SK-MEL-5 (cell line): Measurements from ENCODE around the gene FANCI. TPM values are rescaled to one million over a fixed set of nuclear protein-coding genes. Genes with fewer than 3 reads are reported as not detected.
A peak's percentile ranks its signal among the peaks of the same experiment; 100 is the strongest.

Source experiments
- DNase-seq: peaks from one replicate; pipeline ENCODE4 v3.0.0-alpha.2; 2016; ENCODE audit warnings: low read depth, low spot score
- in situ Hi-C: cut with HindIII; loops from 2 replicates; pipeline ENCODE4 v1.10.0; 2016; ENCODE audit warnings: low sequenced_read_pairs, high pct_unique_total_duplicates, low pct_unique_long_range_greater_than_20kb
- total RNA-seq: library from RNA; depleted of rRNA; stranded (reverse); fragments of >200 nt; shearing (Covaris generic); gene quantifications from 2 replicates; pipeline ENCODE4 v1.2.3, GENCODE V29; 2014

FANCI gene
- total RNA-seq, 1 experiment from 2014 or later, result 64.5 TPM

GRCh38 chr15:89322822-89323221, 79.0 kb downstream of the FANCI start:
- in situ Hi-C loops, result no loop called here

DNA sequence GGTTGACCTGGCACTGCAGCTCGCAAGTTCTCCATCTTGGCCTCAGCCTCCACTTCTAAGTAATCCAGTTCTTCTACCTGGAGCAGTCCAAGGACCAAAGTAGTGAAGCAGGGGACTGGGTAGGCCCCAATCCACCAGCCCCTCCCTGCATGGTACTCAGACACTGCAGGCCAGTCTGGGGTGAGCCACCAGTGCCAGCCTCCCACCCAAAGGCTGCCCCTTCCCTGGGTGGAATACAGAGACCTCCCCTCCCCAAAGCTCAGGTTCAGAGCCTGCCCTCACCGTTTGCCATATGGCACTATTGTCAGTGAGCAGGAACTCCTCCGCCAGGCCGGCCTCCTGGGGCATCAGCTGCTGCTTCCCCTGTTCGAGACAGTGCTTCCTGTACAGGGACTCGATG, 80.0 kb downstream of the FANCI start:
- in situ Hi-C loops, result no loop called here
- no peak for DNase-seq

More at GRCh38 chr15:89322822-89323221, 79.0 kb downstream of the FANCI start:
- DNase-seq, result no peak

GRCh38 chr15:89325039-89325803, 81.4 kb downstream of the FANCI start:
- in situ Hi-C loops, result no loop called here

GRCh38 chr15:89326316-89326715, 82.5 kb downstream of the FANCI start:
- in situ Hi-C loops, result no loop called here
- no peak for DNase-seq

More at GRCh38 chr15:89325039-89325803, 81.4 kb downstream of the FANCI start:
- DNase-seq, result no peak

DNA sequence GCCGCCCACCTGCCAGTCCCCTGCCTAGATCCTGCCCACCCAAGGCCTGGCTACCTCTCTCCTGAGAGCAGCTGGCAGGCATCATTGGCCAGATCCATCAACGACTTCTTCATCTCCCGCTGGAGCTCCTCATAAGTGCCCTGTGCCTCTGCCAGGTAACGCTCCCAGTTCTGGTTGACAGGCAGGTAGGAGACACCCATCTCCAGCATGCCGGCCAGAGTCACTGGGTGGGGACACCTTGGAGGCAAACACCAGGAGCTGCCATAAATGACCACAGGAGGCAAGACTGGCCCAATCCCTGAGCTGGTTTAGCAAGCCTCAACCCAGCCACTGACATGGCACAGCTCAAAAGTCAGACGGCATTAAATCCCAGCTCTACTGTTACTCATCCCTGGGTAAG, 83.3 kb downstream of the FANCI start:
- DNase-seq, result no peak
- in situ Hi-C loops, result no loop called here

GRCh38 chr15:89328398-89329254, 84.8 kb downstream of the FANCI start:
- in situ Hi-C loops, result no loop called here
- DNase-seq, result no peak

- in situ Hi-C loops, result no loop called here
- DNase-seq, result no peak
These were observed 85.7 kb downstream of the FANCI start for GRCh38 chr15:89329329-89330084.

DNA sequence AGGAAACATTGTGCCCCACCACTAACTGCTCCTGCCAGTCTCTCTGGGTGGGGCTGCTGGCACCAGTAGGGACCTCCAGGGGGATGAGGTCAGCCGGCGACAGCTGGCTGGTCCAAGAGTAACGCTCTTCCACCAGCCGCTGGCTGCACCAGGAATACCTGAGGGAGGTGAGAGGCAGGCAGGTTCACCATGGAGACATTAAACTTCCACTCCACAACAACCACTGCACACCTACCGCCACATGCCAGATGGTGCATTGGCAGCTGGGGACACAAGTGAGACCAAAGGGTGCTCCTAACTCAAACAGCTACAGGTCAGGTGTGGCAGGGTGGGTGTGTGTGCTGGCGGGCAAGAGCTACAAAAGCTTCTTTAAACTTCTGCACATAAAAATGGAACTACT, 86.3 kb downstream of the FANCI start:
- no peak for DNase-seq
- in situ Hi-C loops, result no loop called here

- no peak for DNase-seq
- in situ Hi-C loops, result no loop called here
These were observed 87.3 kb downstream of the FANCI start for GRCh38 chr15:89330881-89331595.

DNA sequence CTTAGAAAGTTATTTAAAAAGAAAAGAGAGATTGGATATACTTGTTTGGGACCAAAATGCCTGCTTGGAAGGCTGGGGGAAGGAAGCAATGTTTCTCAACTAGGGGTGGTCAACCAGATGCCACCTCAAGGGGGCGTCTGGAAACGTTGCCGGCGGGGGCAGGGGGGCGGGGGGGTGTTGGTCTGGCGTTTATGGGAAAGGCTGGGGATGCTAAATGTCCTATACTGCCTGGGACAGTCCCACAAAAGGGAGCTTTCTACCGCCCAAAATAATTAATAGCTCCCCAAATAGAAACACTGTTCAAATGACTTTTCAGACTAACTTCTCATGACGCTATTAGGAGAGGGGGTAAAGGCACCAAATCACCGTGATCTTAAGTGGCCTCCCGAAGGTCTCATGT, 88.7 kb downstream of the FANCI start:
- in situ Hi-C loops, result no loop called here
- peak; percentile 52 for DNase-seq

GRCh38 chr15:89333011-89333860, 89.5 kb downstream of the FANCI start:
- in situ Hi-C loops, result no loop called here
- DNase-seq, result no peak

DNA sequence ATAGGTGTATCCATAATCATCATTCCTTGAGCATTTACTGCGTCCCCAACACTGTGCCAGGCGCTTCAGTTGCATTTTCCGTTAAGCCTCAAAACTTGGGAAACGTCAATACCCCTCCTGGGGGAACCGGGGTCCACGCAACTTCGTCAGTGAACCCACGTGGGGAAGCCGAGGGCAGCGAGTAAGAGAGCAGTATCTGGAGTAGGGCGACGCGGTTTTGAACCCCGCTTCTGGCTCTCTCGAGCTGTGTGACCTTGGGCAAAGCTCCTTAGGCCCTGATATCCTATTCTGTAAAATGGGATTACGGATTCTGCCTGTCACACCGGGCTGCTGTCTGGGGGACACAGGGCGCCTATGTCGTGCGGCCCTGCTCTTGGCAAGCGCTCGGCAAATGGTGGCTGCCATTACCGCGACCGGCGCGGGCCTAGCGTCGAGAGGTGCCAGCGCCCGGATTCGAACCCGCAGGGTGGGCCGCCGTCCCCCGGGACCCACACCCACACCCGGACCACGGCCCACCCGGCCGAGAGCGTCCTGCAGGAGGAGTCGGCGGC, 90.3 kb downstream of the FANCI start:
- no peak for DNase-seq
- in situ Hi-C loops, result no loop called here

DNA sequence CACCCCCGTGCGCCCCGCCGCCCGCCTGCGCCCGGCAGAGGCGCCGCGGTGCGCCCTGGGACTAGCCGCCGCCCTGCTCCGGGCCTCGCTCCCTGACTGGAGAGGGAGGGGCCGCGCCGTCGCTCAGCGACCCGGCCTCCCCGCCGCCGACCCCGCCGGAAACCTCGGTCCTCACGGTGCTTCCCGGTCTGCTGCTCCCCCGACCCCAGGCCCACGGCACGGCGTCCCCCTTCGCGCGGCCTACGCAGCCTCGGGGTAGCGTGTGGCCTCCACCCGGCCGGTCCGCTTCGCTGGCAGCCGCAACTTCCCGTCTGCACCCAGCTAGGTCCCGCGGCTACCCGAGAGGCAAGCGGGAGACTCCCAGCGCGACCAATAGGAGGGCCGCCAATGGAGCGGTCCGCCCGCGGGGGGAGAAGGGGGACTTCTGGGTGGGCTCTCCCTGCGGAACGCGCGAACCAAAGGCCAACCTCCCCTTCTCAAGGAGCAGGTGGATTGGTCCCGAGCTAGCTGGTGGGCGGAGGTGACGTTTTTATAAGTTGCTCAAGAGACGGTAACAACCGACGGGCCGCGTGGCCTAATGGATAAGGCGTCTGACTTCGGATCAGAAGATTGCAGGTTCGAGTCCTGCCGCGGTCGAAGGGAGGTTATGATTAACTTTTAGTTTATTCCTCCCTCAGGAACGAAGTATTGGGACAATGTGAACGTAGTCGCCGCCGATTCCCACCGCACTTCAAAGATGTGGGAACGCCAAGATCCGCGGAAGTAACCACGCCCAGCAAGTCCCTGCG, 90.9 kb downstream of the FANCI start, which contains the start of gene POLG:
Gene POLG, minus strand, starts transcription at position 315 of the 788 bp plus-strand sequence. CDS start 1,070 bp downstream, outside the sequence.
- DNase-seq, result peak; percentile 99
- in situ Hi-C loops, result no loop called here

- in situ Hi-C loops, result no loop called here
- DNase-seq, result no peak
These were observed 91.7 kb downstream of the FANCI start for GRCh38 chr15:89335298-89336041.

- in situ Hi-C loops, result no loop called here
- DNase-seq, result no peak
These were observed 94.3 kb downstream of the FANCI start for GRCh38 chr15:89338036-89338435.
